Nephron (organoid): Measurements from ENCODE around the gene ZNF473.

Experiments
- H3K27ac Mint-ChIP-seq, 3 experiments: 2 replicates each; pipeline ENCODE4 v1.8.0; 2020; ENCODE audit warnings: mixed read lengths in 3 of 3, mild to moderate bottlenecking in 2 of 3, moderate library complexity in 1 of 3
- H3K27me3 Mint-ChIP-seq: 2 replicates; pipeline ENCODE4 v1.8.0; 2021; ENCODE audit warnings: low read depth, mild to moderate bottlenecking, moderate library complexity, mixed read lengths
- H3K36me3 Mint-ChIP-seq: 2 replicates; pipeline ENCODE4 v1.8.0; 2020; ENCODE audit warnings: low read depth, mixed read lengths
- H3K4me1 Mint-ChIP-seq: 2 replicates; pipeline ENCODE4 v1.8.0; 2020; ENCODE audit warnings: mixed read lengths
- H3K4me3 Mint-ChIP-seq, 3 experiments: 2 replicates each; pipeline ENCODE4 v1.8.0; 2020; ENCODE audit warnings: mild to moderate bottlenecking in 3 of 3, mixed read lengths in 3 of 3, moderate library complexity in 2 of 3
- H3K9me3 Mint-ChIP-seq: 2 replicates; pipeline ENCODE4 v1.8.0; 2020; ENCODE audit warnings: mixed read lengths
- TF ChIP-seq, protein P1 (sequence below), 3 experiments: fragments of 200-600 bp; sonication (generic); IDR thresholded peaks; one replicate each; pipeline ENCODE4 v1.5.0; 2021; ENCODE audit warnings: antibody characterized with exemption in 3 of 3; ENCODE audit not compliant: unreplicated experiment in 3 of 3

Gene ZNF473

DNA sequence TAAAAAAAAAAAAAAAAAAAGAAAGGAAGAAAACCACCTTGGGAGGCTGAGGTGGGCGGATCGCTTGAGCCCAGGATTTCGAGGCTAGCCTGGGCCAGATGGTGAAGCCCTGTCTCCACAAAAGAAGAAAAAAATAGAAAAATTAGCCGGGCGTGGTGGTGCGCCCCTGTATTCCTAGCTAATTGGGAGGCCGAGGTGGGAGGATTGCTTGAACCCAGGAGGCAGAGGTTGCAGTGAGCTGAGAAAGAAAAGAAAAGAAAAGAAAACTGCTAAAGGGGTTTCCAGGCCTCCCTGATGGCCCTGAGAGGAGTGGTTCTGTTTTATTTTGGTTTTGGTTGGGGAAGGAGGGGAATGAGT, 723 bp downstream of the ZNF473 start:
- H3K36me3 Mint-ChIP-seq = peaks cover 28% of the 10 kb centered on the region
- H3K4me1 Mint-ChIP-seq = peaks cover 17% of the 10 kb centered on the region
- H3K27me3 Mint-ChIP-seq = no peaks in the 10 kb centered on the region
- H3K4me3 Mint-ChIP-seq = peak overlapping the region; percentile 86 to 97 (median 94)
- peak overlapping the region in 1 of 3 experiments; percentile 65 for H3K27ac Mint-ChIP-seq
- TF ChIP-seq, protein P1, sequence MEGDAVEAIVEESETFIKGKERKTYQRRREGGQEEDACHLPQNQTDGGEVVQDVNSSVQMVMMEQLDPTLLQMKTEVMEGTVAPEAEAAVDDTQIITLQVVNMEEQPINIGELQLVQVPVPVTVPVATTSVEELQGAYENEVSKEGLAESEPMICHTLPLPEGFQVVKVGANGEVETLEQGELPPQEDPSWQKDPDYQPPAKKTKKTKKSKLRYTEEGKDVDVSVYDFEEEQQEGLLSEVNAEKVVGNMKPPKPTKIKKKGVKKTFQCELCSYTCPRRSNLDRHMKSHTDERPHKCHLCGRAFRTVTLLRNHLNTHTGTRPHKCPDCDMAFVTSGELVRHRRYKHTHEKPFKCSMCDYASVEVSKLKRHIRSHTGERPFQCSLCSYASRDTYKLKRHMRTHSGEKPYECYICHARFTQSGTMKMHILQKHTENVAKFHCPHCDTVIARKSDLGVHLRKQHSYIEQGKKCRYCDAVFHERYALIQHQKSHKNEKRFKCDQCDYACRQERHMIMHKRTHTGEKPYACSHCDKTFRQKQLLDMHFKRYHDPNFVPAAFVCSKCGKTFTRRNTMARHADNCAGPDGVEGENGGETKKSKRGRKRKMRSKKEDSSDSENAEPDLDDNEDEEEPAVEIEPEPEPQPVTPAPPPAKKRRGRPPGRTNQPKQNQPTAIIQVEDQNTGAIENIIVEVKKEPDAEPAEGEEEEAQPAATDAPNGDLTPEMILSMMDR (IDR thresholded peaks at IDR 0.05; ENCODE audit: unreplicated experiment in 3 of 3) = no peak
- no peaks in the 10 kb centered on the region for H3K9me3 Mint-ChIP-seq

DNA sequence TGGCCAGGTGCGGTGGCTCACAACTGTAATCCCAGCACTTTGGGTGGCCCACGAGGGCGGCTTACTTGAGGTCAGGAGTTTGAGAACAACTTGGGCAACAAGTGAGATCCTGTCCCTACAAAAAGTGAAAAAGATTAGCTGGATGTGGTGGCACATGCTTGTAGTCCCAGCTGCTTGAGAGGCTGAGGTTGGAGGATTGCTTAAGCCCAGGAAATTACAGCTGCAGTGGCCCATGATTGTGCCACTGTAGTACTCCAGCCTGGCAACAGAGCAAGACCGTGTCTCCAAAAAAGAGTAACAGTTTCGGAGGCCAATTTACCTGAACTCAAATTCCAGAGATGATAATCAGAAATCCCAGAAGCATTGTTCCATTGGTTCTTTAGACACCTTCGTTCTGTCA, 4.4 kb downstream of the ZNF473 start:
- Mint-ChIP-seq H3K4me3 (no peak overlapping the region), H3K4me1 (peaks cover 13% of the 10 kb centered on the region), H3K27ac (no peak overlapping the region), H3K36me3 (peaks cover 65% of the 10 kb centered on the region), H3K27me3 (no peaks in the 10 kb centered on the region), H3K9me3 (peaks cover 7% of the 10 kb centered on the region)
- TF ChIP-seq, protein P1 (IDR thresholded peaks at IDR 0.05; ENCODE audit: unreplicated experiment in 3 of 3) = no peak

DNA sequence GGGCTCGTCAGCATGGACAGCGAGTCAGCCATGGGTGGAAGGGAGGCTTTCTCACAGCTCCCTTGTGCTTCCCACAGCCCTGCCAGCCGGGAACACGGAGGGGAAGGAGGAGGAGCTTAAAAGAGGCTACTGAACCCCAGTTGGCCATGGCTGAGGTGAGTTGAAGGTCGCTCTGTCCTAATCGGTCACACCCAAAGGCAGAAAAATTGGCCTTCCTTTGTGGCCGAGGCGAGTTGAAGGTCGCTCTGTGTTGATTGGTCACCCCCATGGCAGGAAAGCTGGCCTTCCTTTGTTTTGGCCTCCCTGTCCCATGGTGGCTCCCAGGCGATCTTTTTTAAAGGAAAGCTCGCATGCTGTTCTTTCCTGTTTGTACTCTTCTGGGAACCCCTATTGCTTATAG, 5.1 kb downstream of the ZNF473 start:
- H3K27me3 Mint-ChIP-seq = no peaks in the 10 kb centered on the region
- peaks cover 69% of the 10 kb centered on the region for H3K36me3 Mint-ChIP-seq
- H3K4me3 Mint-ChIP-seq = no peak overlapping the region
- TF ChIP-seq, protein P1 (IDR thresholded peaks at IDR 0.05; ENCODE audit: unreplicated experiment in 3 of 3) = no peak
- peaks cover 12% of the 10 kb centered on the region for H3K9me3 Mint-ChIP-seq
- no peak overlapping the region for H3K27ac Mint-ChIP-seq
- peaks cover 10% of the 10 kb centered on the region for H3K4me1 Mint-ChIP-seq

DNA sequence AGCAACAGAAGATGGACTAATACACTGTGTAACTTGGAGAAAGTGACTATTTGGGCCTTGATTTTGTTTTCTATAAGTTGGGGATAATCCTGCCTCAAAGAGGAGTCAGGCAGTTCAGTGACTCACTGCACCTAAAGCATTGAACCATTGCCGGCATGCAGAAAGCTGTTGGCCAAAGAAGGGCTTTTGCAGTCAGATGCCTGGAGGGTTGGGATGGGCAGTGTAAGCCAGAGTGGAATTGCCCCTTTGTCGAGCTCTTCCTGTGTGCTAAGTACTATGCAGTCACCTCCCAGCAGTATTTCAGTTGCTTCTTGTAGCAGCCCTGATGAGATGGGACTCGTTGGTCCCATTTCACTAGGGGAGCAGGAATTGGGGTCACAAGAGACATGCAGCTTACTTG, 11.1 kb downstream of the ZNF473 start:
- Mint-ChIP-seq H3K9me3 (peaks cover 14% of the 10 kb centered on the region), H3K27me3 (no peaks in the 10 kb centered on the region)
- TF ChIP-seq, protein P1 (IDR thresholded peaks at IDR 0.05; ENCODE audit: unreplicated experiment in 3 of 3) = no peak

DNA sequence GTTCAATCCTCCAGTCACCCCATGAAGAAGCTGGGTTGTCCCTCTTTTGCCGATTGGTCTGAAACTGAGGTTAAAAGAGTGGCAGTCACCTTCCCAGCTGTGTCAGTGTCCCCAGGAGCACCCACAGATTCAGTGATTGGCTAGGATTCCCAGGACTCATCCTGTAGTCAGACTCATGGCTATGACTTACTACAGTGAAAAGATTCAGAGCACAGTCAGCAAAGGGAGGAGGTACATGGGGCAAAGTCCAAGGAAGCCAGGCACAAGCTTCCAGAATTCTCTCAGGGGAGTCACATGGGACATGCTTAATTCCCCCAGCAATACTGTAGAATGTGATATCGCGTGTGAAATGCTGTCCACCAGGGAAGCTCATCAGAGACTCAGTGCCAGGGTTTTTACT, 14.2 kb downstream of the ZNF473 start:
- Mint-ChIP-seq H3K4me1 (no peaks in the 10 kb centered on the region), H3K27ac (peak overlapping the region in 1 of 3 experiments; percentile 50), H3K27me3 (no peaks in the 10 kb centered on the region), H3K9me3 (peaks cover 36% of the 10 kb centered on the region), H3K36me3 (peaks cover 84% of the 10 kb centered on the region), H3K4me3 (no peak overlapping the region)
- TF ChIP-seq, protein P1 (IDR thresholded peaks at IDR 0.05; ENCODE audit: unreplicated experiment in 3 of 3) = no peak

More for the DNA sequence above, 11.1 kb downstream of the ZNF473 start:
- Mint-ChIP-seq H3K27ac (no peak overlapping the region), H3K4me1 (no peaks in the 10 kb centered on the region), H3K36me3 (peaks cover 84% of the 10 kb centered on the region), H3K4me3 (no peak overlapping the region)

DNA sequence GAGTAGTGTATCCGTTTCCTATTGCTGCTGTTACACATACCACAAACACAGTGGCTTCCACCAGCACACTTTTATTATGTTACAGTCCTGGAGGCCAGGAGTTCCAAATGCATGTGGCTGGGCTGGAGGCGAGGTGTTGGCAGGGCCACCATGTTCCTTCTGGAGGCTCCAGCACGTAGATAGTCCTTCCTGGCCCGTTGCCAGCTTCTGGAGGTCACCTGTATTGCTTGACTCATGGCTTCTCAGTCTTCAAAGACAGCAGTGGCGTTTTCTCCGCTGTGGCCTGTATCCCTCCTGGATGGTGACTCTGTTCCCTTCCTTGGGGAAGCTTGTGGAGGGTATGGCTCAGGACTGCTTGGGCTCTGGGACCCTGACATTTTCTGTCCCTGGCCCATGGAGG, 15.2 kb downstream of the ZNF473 start:
- no peak overlapping the region for H3K4me3 Mint-ChIP-seq
- H3K27ac Mint-ChIP-seq = no peak overlapping the region
- no peaks in the 10 kb centered on the region for H3K4me1 Mint-ChIP-seq
- no peaks in the 10 kb centered on the region for H3K27me3 Mint-ChIP-seq
- peaks cover 40% of the 10 kb centered on the region for H3K9me3 Mint-ChIP-seq
- H3K36me3 Mint-ChIP-seq = peaks cover 85% of the 10 kb centered on the region
- TF ChIP-seq, protein P1 (IDR thresholded peaks at IDR 0.05; ENCODE audit: unreplicated experiment in 3 of 3) = no peak
